ENCODE measurements around the gene ZBTB40.

The ZBTB40 gene

DNA sequence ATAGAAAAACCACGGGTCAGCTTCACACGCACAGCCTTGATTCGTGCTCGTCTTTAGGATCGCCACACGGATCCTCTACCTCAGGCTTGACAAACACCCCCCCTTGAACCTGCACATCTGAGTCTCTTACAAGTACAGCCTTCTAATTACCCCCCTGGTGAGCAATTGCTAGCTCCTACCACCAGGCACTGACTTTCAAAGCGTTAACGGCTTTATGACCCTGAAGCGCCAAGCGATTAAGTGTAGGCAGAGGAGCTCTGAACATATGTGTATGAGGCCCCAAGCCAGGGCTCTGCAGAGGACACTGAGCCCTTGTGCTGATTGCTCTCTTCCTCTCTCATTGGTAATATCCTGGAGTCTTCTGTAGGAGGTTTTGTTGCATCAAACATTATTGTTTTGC, 55.9 kb downstream of the ZBTB40 start:
- no peak for DNase-seq

DNA sequence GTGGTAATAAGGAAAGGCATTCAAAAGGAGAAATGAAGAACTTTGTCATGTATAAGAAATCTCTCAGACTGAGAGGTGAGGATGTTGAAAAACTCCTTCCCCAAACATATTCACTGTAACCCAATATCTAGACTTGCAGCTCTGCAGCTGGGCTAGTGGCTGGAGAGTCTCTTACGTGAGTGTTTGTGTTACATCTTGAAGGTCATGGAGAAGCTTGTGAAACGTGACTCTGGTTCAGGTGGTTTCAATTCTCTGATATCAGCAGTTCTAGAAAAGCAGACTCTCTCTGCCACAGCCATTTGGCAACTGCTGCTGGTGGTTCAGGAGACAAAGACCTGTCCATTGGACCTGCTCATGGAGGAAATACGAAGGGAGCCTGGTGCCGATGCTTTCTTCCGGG, 56.7 kb downstream of the ZBTB40 start:
- DNase-seq, result no peak

DNA sequence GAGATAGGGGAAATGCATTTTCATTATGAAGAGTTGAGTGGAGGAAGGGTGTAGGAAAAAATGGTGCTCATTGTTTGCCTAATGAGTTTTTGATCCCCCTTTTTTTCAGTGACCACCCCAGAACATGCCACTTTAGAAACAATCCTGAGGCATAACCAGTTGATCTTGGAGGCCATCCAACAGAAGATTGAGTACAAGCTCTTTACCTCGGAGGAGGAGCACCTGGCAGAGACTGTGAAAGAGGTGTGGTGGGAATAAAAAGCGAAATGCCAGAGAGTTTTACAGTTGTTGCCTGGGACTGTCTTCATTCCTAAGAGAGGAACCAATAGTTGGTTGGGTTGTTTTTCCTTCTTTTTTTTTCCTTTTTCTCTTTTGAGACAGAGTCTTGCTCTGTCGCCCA, 57.3 kb downstream of the ZBTB40 start:
- DNase-seq, result no peak

DNA sequence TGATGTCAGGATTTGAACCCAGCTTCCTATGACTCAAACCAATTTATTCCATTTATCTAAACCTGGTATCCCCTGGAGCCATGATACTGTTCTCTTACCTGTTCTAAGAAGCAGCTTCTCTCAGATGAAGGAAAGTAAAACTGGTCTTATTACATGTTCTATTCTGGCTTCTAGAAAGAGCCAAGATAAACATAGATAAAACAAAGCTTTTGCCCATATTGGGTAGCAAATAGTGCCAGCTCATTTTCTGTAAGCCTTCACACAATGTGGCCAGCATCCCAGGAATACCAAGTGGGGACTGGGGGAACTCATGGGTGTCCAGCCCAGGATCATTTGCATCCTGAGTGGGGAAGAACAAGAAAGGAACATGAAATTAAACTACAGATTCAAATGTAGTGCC, 58.2 kb downstream of the ZBTB40 start:
- no peak for DNase-seq

DNA sequence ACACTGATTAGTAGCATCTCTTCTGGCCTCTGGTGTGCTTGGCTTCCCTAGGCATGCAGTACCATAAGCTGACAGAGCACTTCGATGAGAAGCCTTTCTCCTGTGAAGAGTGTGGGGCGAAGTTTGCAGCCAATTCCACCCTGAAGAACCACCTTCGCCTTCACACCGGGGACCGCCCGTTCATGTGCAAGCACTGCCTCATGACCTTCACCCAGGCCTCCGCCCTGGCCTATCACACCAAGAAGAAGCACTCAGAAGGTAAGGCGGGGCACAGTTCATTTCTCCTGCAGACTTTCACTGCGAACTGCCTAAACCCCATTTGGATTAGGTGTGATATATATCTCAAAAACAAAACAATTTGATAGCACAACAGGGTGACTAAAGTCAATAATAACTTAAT, 61.2 kb downstream of the ZBTB40 start:
- no peak for DNase-seq

DNA sequence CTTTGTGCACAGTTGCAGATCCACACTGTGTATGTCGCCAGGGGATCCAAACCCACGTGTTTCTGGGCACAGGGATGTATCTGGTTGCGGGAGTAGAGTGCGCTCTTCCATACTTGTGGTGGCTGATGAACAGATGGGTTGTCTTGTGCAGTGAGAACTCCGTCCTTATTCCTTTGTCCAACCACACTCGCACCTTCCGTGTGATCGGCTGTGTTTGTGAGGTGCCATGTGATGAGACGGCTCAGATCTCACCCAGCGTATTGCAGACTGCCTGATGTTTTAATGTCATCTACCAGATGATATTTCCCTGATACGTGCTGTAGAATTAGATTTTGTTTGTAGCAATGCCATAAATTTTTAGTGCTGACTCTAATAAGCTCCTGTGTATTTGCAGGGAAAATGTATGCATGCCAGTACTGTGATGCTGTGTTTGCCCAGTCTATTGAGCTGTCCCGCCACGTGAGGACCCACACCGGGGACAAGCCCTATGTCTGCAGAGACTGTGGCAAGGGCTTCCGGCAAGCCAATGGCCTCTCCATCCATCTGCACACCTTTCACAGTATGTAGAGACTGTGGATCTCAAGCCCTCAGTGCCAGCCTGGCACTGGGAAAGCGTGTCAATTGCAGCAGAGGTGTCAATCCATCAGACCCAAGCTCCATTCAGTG, 65.4 kb downstream of the ZBTB40 start:
- no peak for DNase-seq

DNA sequence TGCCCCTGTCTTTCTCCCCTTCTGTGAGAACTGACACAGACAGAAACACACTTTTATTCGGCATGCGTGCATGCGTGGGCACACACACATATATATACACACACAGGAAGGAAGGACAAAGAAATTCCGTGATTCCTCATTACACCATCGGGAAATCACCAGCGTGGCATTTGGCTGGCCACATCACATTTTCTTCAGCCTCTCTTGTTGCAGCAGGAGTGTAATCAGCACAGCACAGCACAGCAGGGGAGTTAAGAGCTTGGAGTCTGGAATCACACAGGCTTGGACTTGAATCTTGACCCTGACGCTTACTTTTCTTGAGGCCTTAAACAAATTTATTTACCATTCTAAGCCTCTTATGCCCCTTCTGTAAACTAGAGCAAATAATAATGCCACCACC, 66.3 kb downstream of the ZBTB40 start:
- DNase-seq, result no peak

DNA sequence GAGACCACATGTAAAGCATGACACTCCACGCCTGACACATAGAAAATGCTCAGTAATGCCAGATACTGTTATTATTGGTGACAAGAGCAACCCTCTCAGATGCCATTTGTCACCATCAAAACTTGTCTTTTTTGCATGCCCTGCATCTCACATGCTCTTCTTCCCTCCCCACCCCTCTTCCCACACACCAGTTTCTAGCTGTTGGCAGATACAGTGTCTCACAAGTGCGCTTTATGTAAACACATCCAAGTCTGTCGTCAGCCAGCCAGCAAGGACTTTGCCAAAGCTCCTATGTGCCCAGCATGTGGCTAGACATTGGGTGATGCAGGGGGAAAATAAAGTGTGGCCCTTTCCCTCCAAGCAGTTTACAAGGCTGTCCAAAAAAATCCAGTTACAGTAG, 66.7 kb downstream of the ZBTB40 start:
- DNase-seq, result no peak

DNA sequence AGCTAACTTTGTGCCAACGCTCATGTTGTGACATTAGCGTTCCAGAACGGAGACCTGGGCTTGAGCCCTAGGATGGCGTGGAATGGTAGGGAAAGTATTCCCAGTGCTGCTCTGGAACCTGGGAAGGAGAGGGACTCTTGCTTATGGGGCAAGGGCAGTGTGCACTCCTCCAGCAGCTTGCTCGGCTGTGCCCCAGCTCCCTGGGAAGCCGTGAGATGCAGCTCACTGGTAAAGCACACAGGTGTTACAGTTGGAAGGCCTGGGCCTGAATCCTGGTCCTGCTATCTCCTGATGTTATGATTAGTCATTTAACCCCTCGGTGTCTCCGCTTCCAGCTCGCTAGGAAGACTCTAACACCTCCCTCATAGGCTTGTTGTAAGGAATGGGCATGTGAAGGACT, 69.2 kb downstream of the ZBTB40 start:
- DNase-seq, result no peak

DNA sequence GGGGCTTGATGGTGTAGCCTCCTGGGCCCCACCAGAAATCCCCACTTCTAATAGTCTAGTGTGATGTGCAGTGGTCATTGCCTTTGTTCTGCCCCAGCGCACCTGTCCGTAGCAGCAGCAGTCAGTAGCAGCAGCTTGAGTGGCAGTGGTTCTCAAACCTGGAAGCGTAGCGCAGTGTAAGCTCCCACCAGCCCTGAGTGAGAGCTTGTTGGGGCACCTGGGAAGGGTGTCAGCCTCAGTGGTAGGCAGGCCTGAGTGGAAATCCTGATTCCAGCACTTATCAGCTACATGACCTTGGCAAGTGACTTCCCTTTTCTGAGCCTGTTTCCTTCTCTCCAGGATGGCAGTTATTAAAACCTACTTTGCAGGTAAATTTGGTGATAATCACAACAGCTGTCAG, 70.0 kb downstream of the ZBTB40 start:
- no peak for DNase-seq

DNA sequence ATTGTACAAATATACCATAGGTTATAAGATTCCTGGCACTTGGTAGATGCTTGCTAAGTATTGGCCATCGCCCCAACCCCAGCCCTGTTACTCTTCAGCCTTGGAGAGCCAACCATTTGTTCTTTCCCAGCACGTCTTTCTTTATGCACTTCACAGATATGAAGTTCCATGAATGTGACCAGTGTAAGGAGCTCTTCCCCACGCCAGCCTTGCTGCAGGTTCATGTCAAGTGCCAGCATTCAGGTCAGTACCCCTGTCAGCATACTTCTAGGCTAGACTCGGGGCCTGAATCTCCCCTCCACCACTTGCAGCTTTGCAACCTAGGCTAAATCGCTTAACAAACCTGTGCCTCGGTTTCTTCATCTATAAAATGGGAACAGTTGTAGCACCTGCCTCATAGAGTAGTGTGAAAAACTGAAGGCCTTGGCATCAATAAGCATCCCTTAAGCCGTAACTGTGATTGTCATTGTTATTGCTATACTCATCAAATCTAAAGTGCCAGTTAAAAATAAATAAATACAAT, 70.6 kb downstream of the ZBTB40 start:
- no peak for DNase-seq

DNA sequence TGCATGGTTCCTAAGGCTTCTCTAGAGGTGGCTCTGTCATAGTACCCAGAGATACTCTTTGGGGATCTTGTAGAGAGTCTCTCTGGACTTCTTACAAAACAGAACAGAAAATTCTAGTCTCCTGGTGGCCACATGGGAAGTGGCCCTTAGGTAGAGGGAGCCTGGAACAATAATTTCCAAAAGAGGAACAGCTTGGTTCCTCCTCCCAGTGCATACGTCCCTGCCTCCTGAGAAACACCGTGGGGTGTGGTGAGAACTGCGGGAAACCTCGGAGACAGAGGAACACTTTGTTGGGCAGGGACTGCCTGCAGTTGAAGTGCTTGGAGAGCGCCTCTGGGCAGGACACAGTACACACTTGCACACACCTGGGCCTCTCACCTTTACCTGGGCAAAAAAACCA, 72.8 kb downstream of the ZBTB40 start:
- no peak for DNase-seq

DNA sequence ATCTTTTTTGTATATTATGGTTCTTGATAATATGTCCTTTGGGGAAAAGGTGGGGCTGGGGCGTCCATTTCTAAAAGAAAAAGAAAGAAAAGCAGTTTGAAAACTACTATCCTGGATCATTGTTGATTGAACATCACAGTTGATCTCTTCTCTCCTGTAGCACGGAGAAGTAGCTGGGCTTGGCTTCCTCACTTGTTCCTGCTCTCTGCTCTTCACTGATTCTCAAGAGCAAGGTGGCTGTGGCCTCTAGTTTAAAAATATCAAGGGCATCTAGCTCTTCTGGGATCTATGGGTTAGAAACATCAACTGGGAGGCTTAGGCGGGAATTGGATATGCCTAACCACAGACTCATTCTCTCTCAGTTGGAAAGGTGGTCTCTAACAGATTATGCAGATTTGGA, 73.6 kb downstream of the ZBTB40 start:
- DNase-seq, result no peak

DNA sequence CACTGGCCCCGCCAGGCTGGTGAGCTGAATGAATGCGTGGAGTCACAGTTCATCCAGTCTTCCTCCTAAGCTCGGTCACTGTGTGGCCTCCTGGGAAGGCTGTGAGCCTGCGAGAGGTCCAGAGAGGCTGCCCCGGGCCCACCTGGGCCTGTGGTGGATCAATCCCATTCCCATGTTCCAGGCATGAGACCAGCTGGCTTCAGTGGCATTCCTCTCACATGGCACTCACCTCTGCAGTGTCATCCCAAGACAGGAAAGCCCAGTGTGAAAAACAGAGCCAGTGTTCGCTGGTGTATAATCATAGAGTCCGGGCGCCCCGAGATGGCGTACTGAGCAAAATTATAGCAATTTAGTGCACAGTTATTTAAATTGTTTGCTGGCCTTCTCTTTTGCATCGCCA, 74.0 kb downstream of the ZBTB40 start:
- no peak for DNase-seq

DNA sequence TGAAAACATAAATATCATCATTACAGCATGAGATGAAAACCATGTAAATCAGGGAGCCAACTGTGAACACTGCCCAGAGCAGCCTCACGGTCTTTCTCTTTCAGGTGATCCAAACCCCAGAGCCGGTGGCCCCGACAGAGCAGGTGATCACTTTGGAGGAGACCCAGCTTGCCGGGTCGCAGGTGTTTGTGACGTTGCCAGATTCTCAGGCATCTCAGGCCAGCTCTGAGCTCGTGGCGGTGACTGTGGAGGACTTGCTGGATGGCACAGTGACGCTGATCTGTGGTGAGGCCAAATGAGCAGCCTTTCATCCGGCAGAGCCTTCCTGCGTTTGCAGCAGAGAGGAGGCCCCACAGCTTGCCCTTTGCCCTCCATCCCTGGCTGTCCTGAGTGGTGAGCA, 74.4 kb downstream of the ZBTB40 start:
- no peak for DNase-seq

DNA sequence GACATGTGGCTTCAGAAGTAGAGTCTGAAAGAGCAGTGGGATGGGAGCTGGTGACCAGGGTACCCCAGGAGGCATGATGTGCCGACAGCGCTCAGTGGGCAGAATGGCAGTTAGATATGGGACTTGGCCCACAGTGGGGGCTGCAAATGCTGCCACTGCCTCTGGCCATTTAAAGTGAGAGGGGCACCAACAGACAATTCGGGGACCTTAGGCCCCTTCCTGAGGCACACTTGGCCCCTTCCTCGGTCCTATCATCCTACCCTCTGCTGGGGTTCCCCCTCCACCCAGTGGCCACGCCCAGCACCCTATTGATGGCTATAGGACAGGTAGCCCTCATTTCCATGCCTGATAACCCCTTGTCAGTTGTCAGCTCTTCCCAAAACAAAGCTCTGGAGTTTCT, 75.0 kb downstream of the ZBTB40 start:
- no peak for DNase-seq

DNA sequence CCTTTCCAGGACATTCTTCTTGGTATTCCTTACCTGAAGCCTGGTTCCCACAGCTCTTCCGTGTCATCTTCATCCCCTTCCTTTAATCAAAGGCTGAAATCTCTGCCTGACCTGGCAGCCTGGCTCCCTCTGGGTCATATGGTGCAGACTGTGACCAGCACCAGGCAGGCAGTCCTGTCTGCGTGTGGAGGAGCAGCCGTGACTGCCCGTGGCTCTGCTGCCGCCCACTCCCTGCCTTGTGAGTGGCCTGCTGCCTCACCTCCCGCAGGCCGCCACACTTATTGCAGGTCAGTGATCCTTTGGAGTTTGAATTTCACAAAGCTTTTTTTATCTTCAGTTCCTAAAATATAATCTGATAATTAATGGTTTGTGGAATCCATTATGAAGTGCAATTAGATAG, 75.5 kb downstream of the ZBTB40 start:
- no peak for DNase-seq

DNA sequence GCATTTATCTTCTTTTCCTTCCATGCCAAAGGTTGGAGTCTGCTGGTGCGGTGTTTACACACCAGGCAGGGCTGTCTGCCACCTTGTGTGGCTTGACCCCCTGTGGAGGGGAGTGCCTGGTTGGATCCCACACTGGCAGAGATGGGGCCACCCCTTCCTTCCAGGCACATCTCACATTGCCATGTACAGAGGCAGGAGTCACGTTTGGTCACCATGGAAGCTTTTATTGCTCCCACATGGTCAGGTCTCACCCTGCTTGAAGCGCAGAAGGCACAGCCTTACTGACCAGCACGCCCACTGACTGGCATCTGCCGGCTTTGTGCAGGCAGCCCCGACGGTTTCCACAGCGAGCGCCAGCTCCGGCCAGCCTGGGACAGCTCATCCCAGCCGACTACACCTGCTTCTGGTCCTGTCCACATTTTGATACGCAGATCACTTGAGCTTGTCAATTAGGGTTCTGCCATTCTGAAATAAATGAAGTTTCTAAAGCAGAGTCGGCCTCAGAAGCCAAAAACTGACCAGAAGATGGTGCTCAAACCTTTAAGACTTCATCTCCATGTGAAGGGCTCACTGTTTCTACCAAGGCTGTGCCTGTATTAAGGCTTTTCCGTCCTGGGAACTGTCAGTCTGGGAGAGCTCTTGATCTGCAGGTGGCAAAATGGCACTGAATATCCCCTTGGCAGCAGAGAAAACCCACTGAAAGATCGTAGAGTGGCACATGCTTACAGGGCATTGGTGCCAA, 76.1 kb downstream of the ZBTB40 start:
- no peak for DNase-seq

DNA sequence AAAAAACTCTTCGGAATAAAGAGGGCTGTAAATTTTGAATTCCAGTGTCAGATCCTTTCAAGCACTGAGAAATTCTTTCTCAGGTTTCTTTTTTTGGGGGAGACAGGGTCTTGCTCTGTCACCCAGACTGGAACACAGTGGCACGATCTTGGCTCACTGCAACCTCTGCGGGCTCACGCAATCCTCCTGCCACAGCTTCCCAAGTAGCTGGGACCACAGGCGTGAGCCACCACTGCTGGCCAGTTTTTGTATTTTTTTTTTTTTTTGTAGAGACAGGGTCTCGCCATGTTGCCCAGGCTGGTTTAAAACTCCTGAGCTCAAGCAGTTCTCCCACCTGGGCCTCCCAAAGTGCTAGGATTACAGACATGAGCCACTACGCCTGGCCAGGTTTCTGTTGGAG, 76.8 kb downstream of the ZBTB40 start:
- DNase-seq, result no peak

DNA sequence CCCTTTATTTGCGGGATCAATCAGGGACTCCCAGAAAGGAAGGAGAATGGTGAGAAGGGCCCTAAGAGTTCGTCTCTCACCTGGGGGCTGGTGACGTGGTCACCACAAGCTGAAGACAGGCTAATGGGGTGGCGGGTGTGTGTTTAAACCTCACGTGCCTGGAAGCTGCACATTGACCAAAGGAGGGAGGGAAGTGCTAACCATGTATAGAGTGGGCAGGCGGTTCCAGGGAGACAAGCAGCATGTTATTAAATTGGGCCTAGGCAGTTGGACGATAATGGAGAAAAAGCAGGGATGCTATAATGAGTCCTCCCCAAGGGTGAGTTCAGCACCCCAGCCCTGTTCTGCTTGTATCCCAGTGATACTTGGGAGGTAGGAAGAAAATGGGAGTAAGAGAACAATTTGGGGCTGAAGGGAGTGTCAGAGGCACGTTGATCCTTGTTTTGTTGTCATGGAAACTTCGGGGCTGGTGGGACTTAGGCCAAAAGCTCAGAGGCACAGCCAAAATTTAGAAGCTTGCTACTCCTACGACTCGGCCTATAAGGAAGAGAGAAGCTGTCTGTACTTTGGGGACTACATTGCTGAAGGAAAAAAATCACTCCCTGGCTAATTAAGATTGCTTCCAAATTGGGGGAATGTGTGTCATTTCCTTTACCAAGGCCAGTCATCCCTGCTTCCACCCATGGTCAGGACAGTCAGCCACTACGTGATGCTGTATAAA, 78.4 kb downstream of the ZBTB40 start:
- DNase-seq, result no peak

DNA sequence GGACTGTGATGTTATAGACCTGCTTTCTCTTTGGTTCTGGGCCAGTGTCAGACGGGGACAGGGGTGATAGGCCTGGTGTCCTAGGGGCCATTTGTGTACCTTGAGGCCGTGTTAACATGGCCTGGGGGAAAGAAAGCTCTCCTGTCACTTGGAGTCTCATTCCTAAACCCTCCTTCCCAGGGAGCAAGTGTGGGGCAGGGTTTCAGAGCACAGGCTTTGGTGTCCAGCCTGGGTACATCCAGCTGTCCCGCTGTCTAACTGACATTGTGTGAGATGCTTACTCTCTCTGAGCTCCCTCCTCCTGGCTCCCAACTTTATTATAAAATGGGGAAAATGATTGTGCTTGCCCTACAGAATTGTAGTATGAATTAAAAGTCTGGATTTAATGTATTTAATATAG, 79.1 kb downstream of the ZBTB40 start:
- no peak for DNase-seq

DNA sequence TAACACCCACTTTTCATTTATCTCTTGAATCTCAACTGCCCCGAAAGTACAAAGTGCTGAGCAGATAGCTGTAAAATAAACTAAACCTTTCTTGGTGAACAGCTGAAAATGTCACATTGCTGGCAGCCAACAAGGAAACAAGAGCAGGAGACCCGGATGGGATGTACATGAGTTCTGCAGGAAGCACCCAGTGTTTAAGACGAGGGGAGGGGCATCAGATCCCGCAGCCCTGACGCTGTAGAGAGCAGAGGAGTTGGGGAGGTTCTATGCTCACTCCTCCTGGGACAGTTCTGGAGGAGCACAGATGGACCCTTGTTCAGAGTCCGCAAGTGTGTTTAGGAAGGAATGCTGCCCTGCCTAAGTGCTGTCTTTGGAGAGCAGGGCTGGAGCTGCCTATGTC, 79.6 kb downstream of the ZBTB40 start:
- no peak for DNase-seq

DNA sequence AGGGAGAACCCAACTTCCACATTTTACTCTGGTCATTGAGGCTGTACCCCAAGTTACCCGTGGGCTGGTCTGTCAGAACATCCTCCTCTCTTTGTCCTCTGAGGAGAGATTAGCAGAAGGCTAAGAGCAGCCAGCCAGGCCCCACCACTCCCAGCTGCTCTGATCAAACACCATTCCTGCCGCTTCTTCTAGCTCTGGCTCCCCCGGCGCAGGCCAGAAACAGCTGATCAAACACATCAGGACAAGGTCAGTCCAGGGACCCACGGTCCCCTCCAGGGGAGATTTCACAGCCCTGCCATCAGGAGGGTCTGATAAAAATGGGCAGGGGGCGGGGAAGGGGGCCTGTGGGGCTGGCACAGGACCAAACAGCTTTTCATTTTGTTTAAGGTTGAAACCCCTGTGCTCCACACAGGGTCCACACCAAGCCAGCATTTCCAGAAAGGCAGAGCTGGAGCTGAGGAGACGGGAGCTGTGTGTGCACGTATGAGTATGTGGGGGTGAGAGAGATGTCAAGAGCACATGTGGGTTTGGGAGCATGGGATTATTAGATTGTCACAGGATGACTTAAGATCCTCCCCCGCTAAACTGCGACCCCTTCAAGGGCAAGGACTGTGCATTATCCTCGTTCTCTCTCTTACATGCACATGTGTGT, 81.7 kb downstream of the ZBTB40 start:
- DNase-seq, result no peak

DNA sequence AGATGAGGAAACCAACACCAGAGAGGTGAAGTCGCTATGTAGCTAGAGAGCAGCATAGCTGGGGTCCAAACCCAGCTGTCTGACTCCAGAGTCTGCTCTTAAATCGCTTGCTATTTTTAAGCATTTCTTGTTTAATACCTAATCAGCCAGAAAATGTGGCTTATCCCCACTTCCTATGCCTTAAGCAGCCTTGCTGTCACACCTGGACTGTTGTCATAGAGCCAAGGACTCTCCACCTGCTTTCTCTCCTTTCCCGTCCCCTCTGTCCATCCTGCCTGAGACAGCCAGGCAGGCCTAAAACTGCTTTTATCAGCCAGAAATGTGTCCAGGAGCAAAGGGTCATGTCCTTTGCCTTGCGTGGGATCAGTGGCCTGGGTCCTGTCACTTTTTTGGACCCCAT, 83.3 kb downstream of the ZBTB40 start:
- DNase-seq, result no peak
